DND-41 (cell line): ENCODE results near the gene RANBP2.

ENCODE experiments used
- ATAC-seq: fragments of 200-7000 bp; cut with Tn5 transposase; 3 replicates; pipeline ENCODE4 v1.9.1; 2021; ENCODE audit warnings: low read depth; ENCODE audit not compliant: insufficient read depth
- DNase-seq: peaks from one replicate; pipeline ENCODE4 v3.0.0-alpha.2; 2020
- H2AFZ ChIP-seq: 2 replicates; pipeline ENCODE4 v1.6.0; 2012; ENCODE audit warnings: low read depth, low read length
- H3K27ac ChIP-seq: 2 replicates; pipeline ENCODE4 v1.5.1; 2012; ENCODE audit warnings: low read length, inconsistent platforms
- H3K27me3 ChIP-seq: fragments of 200-600 bp; sonication (generic); 2 replicates; pipeline ENCODE4 v1.6.0; 2012; ENCODE audit warnings: low read length, mild to moderate bottlenecking, inconsistent platforms; ENCODE audit not compliant: insufficient read depth, poor library complexity
- H3K36me3 ChIP-seq: 2 replicates; pipeline ENCODE4 v1.5.1; 2012; ENCODE audit warnings: low read length, inconsistent platforms; ENCODE audit not compliant: insufficient read depth
- H3K4me1 ChIP-seq: 2 replicates; pipeline ENCODE4 v1.5.1; 2012; ENCODE audit warnings: mild to moderate bottlenecking, low read length; ENCODE audit not compliant: insufficient read depth
- H3K4me2 ChIP-seq: 2 replicates; pipeline ENCODE4 v1.6.0; 2012; ENCODE audit warnings: mild to moderate bottlenecking, moderate library complexity, low read length, inconsistent platforms; ENCODE audit not compliant: insufficient read depth
- H3K4me3 ChIP-seq, 2 experiments: fragments of 200-600 bp in 1 of 2; shearing (Covaris generic) in 1 of 2; 2 replicates each; pipeline ENCODE4 v1.5.1; 2012 to 2016; ENCODE audit warnings: inconsistent platforms in 2 of 2, low read length in 2 of 2, mild to moderate bottlenecking in 2 of 2, low read depth in 1 of 2, moderate library complexity in 1 of 2
- H3K79me2 ChIP-seq: 2 replicates; pipeline ENCODE4 v1.6.0; 2012; ENCODE audit warnings: low read length, inconsistent platforms; ENCODE audit not compliant: insufficient read depth
- H3K9ac ChIP-seq: 2 replicates; pipeline ENCODE4 v1.6.0; 2012; ENCODE audit warnings: low read depth, mild to moderate bottlenecking, inconsistent platforms, low read length, moderate library complexity
- H3K9me3 ChIP-seq: 2 replicates; pipeline ENCODE4 v1.5.1; 2012; ENCODE audit warnings: low read length, moderate library complexity, mild to moderate bottlenecking, inconsistent platforms; ENCODE audit not compliant: insufficient read depth, severe bottlenecking
- H4K20me1 ChIP-seq: 2 replicates; pipeline ENCODE4 v1.6.0; 2012; ENCODE audit warnings: low read length; ENCODE audit not compliant: insufficient read depth
- EZH2 ChIP-seq: IDR thresholded peaks from 3 replicates; pipeline ENCODE4 v1.6.1; 2012; ENCODE audit warnings: borderline replicate concordance, low read depth, mild to moderate bottlenecking, moderate library complexity, low read length, inconsistent platforms; ENCODE audit not compliant: severe bottlenecking
- TF ChIP-seq, protein P1 (sequence below): IDR thresholded peaks from 2 replicates; pipeline ENCODE4 v1.5.1; 2012; ENCODE audit warnings: borderline replicate concordance, low read length, moderate library complexity, mild to moderate bottlenecking; ENCODE audit not compliant: poor library complexity, severe bottlenecking; ENCODE audit errors: extremely low read depth

Gene RANBP2

GRCh38 chr2:108825736-108826135 is 106.5 kb downstream of the RANBP2 start:
- H4K20me1 ChIP-seq: no peaks in the 10 kb centered on the region
- no peaks in the 10 kb centered on the region for H3K4me1 ChIP-seq
- H3K9me3 ChIP-seq: no peaks in the 10 kb centered on the region
- no peak overlapping the region for H3K9ac ChIP-seq
- DNase-seq (no peak), ATAC-seq (no peak)
- H3K4me3 ChIP-seq: no peak overlapping the region
- H3K36me3 ChIP-seq: peaks cover 87% of the 10 kb centered on the region
- no peak overlapping the region for H3K4me2 ChIP-seq
- peaks cover 48% of the 10 kb centered on the region for H3K79me2 ChIP-seq
- TF ChIP-seq, protein P1, sequence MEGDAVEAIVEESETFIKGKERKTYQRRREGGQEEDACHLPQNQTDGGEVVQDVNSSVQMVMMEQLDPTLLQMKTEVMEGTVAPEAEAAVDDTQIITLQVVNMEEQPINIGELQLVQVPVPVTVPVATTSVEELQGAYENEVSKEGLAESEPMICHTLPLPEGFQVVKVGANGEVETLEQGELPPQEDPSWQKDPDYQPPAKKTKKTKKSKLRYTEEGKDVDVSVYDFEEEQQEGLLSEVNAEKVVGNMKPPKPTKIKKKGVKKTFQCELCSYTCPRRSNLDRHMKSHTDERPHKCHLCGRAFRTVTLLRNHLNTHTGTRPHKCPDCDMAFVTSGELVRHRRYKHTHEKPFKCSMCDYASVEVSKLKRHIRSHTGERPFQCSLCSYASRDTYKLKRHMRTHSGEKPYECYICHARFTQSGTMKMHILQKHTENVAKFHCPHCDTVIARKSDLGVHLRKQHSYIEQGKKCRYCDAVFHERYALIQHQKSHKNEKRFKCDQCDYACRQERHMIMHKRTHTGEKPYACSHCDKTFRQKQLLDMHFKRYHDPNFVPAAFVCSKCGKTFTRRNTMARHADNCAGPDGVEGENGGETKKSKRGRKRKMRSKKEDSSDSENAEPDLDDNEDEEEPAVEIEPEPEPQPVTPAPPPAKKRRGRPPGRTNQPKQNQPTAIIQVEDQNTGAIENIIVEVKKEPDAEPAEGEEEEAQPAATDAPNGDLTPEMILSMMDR: no peak
- TF ChIP-seq EZH2: no peak
- H3K27ac ChIP-seq: no peak overlapping the region
- H3K27me3 ChIP-seq: no peaks in the 10 kb centered on the region
- no peak overlapping the region for H2AFZ ChIP-seq

DNA sequence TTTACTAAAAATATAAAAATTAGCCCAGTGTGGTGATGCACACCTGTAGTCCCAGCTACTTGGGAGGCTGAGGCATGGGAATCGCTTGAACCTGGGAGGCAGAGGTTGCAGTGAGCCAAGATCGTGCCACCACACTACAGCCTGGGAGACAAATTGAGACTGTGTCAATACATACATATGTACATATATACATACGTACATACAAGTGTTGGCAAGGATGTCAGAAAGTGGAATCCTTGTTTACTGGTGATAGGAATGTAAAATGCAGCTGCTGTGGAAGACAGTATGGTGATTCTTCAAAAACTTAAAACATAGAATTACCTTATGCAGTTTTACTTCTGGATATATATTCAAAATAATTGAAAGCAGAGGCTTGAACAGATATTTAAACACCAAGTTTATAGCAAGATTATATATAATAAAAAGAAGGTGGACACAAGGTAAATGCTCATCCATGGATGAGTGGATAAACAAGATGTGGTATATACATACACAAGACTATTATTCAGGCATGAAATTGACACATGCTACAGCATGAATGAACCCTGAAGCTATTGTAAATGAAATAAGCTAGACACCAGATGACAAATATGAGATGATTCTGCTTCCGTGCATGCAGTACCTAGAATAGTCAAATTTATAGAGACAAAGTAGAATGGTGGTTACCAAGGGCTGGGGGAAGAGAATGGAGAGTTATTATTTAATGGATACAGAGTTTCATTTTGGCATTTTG is 110.5 kb downstream of the RANBP2 start:
- peaks cover 24% of the 10 kb centered on the region for H3K4me1 ChIP-seq
- DNase-seq (no peak), ATAC-seq (0 out of 3 replicates have a peak, but pooled peaks have one; percentile 23)
- H3K4me2 ChIP-seq: no peak overlapping the region
- no peak overlapping the region for H2AFZ ChIP-seq
- H3K4me3 ChIP-seq: no peak overlapping the region
- peaks cover 2% of the 10 kb centered on the region; the same call in 1 of the 2 replicates for H4K20me1 ChIP-seq
- H3K79me2 ChIP-seq: peaks cover 45% of the 10 kb centered on the region
- H3K9ac ChIP-seq: no peak overlapping the region
- H3K27me3 ChIP-seq: no peaks in the 10 kb centered on the region
- H3K27ac ChIP-seq: no peak overlapping the region
- peaks cover 69% of the 10 kb centered on the region for H3K36me3 ChIP-seq
- TF ChIP-seq, protein P1: no peak
- TF ChIP-seq EZH2: no peak
- H3K9me3 ChIP-seq: no peaks in the 10 kb centered on the region

DNA sequence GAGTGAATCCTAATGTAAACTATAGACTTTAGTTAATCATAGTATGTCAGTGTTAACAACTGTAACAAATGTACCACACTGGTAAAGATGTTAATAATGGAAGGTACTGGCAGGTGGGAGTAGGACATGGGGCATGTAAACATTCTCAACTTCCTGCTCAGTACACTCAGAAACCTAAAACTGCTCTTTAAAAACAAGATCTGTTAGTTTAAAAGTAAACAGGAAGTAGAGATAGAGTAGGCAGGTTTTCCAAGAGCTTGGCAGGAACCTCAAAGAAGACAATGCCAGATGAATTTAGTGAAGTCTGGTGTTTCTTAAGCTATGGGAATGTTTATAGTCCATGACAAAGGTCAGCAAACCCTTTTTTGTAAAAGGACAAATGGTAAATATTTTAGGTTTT is 113.9 kb downstream of the RANBP2 start:
- H2AFZ ChIP-seq: no peak overlapping the region
- DNase-seq (no peak), ATAC-seq (peak; percentile 42)
- no peaks in the 10 kb centered on the region for H3K27me3 ChIP-seq
- peaks cover 24% of the 10 kb centered on the region for H3K4me1 ChIP-seq
- TF ChIP-seq, protein P1: no peak
- TF ChIP-seq EZH2: no peak
- peaks cover 6% of the 10 kb centered on the region for H3K9me3 ChIP-seq
- peaks cover 66% of the 10 kb centered on the region for H3K79me2 ChIP-seq
- H3K36me3 ChIP-seq: peaks cover 72% of the 10 kb centered on the region
- no peak overlapping the region for H3K9ac ChIP-seq
- no peak overlapping the region for H3K4me2 ChIP-seq
- H3K27ac ChIP-seq: peak overlapping the region; percentile 70
- peaks cover 2% of the 10 kb centered on the region; the same call in 1 of the 2 replicates for H4K20me1 ChIP-seq
- no peak overlapping the region for H3K4me3 ChIP-seq

DNA sequence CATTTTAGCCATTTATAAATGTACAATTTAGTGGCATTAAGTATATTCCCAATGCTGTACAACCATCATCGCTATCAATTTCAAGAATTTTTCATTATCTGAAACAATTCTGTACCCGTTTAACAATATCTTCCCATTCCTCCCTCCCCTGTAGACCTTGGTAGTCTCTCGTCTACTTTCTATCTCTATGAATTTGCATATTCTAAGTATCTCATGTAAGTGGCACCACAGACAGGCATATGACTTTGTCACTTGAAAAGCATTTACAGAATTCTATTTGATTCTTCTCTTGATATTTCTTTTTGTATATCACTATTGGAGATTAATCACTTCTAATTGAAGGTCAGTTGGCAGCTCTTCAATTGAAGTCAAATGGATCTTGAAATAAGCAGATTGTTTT is 115.3 kb downstream of the RANBP2 start:
- H3K27ac ChIP-seq: no peak overlapping the region
- no peak overlapping the region for H3K4me3 ChIP-seq

More for the DNA sequence above, 115.3 kb downstream of the RANBP2 start:
- Histone ChIP-seq H3K9ac (no peak overlapping the region), H3K4me2 (no peak overlapping the region), H3K79me2 (peaks cover 73% of the 10 kb centered on the region), H3K9me3 (peaks cover 9% of the 10 kb centered on the region), H3K36me3 (peaks cover 72% of the 10 kb centered on the region), H3K27me3 (no peaks in the 10 kb centered on the region), H4K20me1 (peaks cover 2% of the 10 kb centered on the region; the same call in 1 of the 2 replicates), H2AFZ (no peak overlapping the region), H3K4me1 (peaks cover 24% of the 10 kb centered on the region)
- DNase-seq: no peak
- no peak for ATAC-seq
- TF ChIP-seq EZH2: no peak
- TF ChIP-seq, protein P1: no peak
